Smooth muscle cell (in vitro differentiated cells): ENCODE results near the gene LRRC74B. TPM values are rescaled to one million over a fixed set of nuclear protein-coding genes. Genes with fewer than 3 reads are reported as not detected.

Source experiments
- DNase-seq: peaks from one replicate; lab custom pipeline; 2025; ENCODE audit not compliant: unreplicated experiment; lab: John Stamatoyannopoulos, UW
- H2AFZ ChIP-seq: fragments of 200-600 bp; sonication (generic); 2 replicates; pipeline ENCODE4 v1.6.0; 2016; ENCODE audit warnings: antibody characterized with exemption, low read depth, mild to moderate bottlenecking
- H3F3A ChIP-seq: fragments of 200-600 bp; sonication (generic); 2 replicates; pipeline ENCODE4 v1.6.0; 2017; ENCODE audit warnings: antibody characterized with exemption, low read depth
- H3K27ac ChIP-seq: fragments of 200-600 bp; sonication (generic); 2 replicates; pipeline ENCODE4 v1.5.1; 2016; ENCODE audit warnings: low read depth, mild to moderate bottlenecking
- H3K27me3 ChIP-seq: fragments of 200-600 bp; sonication (generic); 2 replicates; pipeline ENCODE4 v1.6.1; 2016; ENCODE audit warnings: low read depth, mild to moderate bottlenecking
- H3K36me3 ChIP-seq: fragments of 200-600 bp; sonication (generic); 2 replicates; pipeline ENCODE4 v1.5.1; 2016; ENCODE audit warnings: low read depth
- H3K4me1 ChIP-seq: fragments of 200-600 bp; sonication (generic); 2 replicates; pipeline ENCODE4 v1.5.1; 2016; ENCODE audit warnings: low read depth
- H3K4me2 ChIP-seq: fragments of 200-600 bp; sonication (generic); 2 replicates; pipeline ENCODE4 v1.6.0; 2016; ENCODE audit warnings: mild to moderate bottlenecking
- H3K4me3 ChIP-seq: fragments of 200-600 bp; sonication (generic); 2 replicates; pipeline ENCODE4 v1.5.1; 2016; ENCODE audit warnings: mild to moderate bottlenecking
- H3K79me2 ChIP-seq: fragments of 200-600 bp; sonication (generic); 2 replicates; pipeline ENCODE4 v1.6.0; 2016; ENCODE audit warnings: low read depth, mild to moderate bottlenecking
- H3K9ac ChIP-seq: fragments of 200-600 bp; sonication (generic); 2 replicates; pipeline ENCODE4 v1.6.0; 2016; ENCODE audit warnings: low read depth
- H3K9me3 ChIP-seq: fragments of 200-600 bp; sonication (generic); replicated peaks from 2 replicates; pipeline ENCODE4 v1.5.1; 2016; ENCODE audit warnings: low read depth
- H4K20me1 ChIP-seq: fragments of 200-600 bp; sonication (generic); 2 replicates; pipeline ENCODE4 v1.6.0; 2016; ENCODE audit warnings: low read depth
- WGBS: methylation state at CpG from one replicate; pipeline ENCODE4 v1.1.7; 2016; ENCODE audit warnings: low lambda C conversion rate; 5-methylcytosine and 5-hydroxymethylcytosine counted together
- polyA plus RNA-seq: library from polyadenylated mRNA; unstranded; fragments of >200 nt; fragmentation: Nextera tagmentation; extraction: Ambion mirVana; gene quantifications from 2 replicates; pipeline ENCODE4 v1.2.1, GENCODE V29; 2016
- total RNA-seq: library from RNA; depleted of rRNA; stranded (reverse); fragments of >200 nt; gene quantifications from 2 replicates; pipeline ENCODE4 v1.2.3, GENCODE V29; 2014
- TF ChIP-seq, protein P1 (sequence below): fragments of 200-600 bp; sonication (generic); IDR thresholded peaks from 2 replicates; pipeline ENCODE4 v1.5.1; 2017; ENCODE audit warnings: borderline replicate concordance, mild to moderate bottlenecking, antibody characterized with exemption; ENCODE audit not compliant: insufficient read depth, poor library complexity, severe bottlenecking

The LRRC74B gene
- total and polyA plus RNA-seq, 2 experiments from 2014 or later = not detected

DNA sequence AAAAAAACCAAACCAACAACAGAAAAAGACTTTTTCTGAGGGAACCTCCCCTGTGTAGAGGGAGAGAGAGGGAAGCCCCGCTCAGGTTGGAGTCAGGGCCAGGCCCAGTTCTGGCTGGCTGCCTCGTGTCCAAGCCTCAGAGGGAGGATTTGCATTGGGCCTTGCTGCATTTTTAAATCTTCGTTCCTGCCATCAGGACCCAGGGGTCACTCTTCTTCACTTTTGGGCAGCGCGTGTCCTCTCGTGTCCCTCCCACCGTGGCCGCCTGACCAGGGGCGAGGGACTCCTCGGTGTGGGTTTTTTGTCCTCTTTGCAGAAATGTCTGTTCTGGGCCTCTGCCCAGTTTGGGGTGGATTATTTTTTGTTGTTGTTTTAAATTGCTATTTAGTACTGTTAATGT, 57.9 kb downstream of the LRRC74B start:
- 95% methylated on average over 10 of the region's 10 CpGs for WGBS

DNA sequence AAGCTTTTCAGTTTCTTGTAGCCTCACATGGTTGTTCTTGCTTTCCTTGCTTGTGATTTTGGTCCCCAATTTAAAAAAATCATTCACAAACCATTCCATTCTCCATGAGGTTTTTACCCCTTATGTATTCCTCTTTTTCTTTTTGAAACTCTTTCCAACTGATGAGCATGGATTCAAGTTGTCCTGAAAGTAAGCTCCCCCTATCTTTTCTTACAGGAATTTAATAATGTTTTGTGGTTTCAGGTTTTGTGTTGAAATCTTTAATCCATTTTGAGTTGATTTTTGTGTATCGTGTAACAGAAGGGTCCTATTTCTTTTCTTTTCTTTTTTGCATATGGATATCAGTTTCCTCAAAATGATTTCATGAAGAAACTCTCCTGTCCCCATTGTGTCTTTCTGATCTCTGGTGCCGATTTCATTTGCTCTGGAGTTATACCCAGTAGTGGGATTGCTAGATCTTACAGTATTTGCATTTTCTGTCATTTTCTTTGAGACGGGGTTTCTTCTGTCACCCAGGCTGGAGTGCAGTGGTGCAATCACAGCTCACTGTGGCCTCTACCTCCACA, 58.5 kb downstream of the LRRC74B start:
- Histone ChIP-seq H2AFZ (no peak overlapping the region), H3F3A (no peaks in the 10 kb centered on the region), H3K27ac (no peak overlapping the region), H3K9ac (no peak overlapping the region), H3K27me3 (no peaks in the 10 kb centered on the region), H3K79me2 (no peaks in the 10 kb centered on the region), H3K36me3 (no peaks in the 10 kb centered on the region), H3K4me2 (no peak overlapping the region), H3K4me3 (no peak overlapping the region), H4K20me1 (no peaks in the 10 kb centered on the region), H3K9me3 (no peaks in the 10 kb centered on the region), H3K4me1 (no peaks in the 10 kb centered on the region)
- 92% methylated on average over 3 of the region's 3 CpGs for WGBS
- no peak for DNase-seq
- TF ChIP-seq, protein P1, sequence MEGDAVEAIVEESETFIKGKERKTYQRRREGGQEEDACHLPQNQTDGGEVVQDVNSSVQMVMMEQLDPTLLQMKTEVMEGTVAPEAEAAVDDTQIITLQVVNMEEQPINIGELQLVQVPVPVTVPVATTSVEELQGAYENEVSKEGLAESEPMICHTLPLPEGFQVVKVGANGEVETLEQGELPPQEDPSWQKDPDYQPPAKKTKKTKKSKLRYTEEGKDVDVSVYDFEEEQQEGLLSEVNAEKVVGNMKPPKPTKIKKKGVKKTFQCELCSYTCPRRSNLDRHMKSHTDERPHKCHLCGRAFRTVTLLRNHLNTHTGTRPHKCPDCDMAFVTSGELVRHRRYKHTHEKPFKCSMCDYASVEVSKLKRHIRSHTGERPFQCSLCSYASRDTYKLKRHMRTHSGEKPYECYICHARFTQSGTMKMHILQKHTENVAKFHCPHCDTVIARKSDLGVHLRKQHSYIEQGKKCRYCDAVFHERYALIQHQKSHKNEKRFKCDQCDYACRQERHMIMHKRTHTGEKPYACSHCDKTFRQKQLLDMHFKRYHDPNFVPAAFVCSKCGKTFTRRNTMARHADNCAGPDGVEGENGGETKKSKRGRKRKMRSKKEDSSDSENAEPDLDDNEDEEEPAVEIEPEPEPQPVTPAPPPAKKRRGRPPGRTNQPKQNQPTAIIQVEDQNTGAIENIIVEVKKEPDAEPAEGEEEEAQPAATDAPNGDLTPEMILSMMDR = no peak

More for the DNA sequence above, 57.9 kb downstream of the LRRC74B start:
- no peak for DNase-seq
- TF ChIP-seq, protein P1 = no peak
- H3K27me3 ChIP-seq = no peaks in the 10 kb centered on the region
- H3F3A ChIP-seq = no peaks in the 10 kb centered on the region
- no peak overlapping the region for H3K27ac ChIP-seq
- no peak overlapping the region for H3K9ac ChIP-seq
- H3K4me2 ChIP-seq = no peak overlapping the region
- H3K4me3 ChIP-seq = no peak overlapping the region
- H4K20me1 ChIP-seq = no peaks in the 10 kb centered on the region
- H3K36me3 ChIP-seq = no peaks in the 10 kb centered on the region
- H3K9me3 ChIP-seq = no peaks in the 10 kb centered on the region
- no peaks in the 10 kb centered on the region for H3K4me1 ChIP-seq
- no peak overlapping the region for H2AFZ ChIP-seq
- no peaks in the 10 kb centered on the region for H3K79me2 ChIP-seq

DNA sequence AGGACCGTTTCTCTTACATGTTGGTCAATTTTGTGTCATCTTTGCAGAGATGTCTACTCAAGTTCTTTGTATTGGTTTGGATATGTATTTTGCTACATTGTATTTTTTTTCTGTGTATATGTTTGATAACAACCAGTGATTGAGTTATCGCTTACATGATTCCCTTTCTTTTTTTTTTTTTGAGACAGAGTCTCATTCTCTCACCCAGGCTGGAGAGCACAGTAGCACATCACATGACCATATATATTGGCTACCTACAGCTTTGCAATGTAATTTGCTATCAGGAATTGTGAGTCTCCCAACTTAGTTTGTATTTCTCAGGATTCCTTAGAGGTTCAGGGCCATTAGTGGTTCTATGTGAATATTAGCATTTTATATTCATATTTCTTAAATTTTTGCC, 59.5 kb downstream of the LRRC74B start:
- no peaks in the 10 kb centered on the region for H3K27me3 ChIP-seq
- no peak overlapping the region for H3K9ac ChIP-seq
- no peaks in the 10 kb centered on the region for H3K79me2 ChIP-seq
- TF ChIP-seq, protein P1 = no peak
- H3K36me3 ChIP-seq = no peaks in the 10 kb centered on the region
- no peak for DNase-seq
- no peak overlapping the region for H3K27ac ChIP-seq
- H4K20me1 ChIP-seq = no peaks in the 10 kb centered on the region
- H3F3A ChIP-seq = no peaks in the 10 kb centered on the region
- no peak overlapping the region for H3K4me3 ChIP-seq
- no peaks in the 10 kb centered on the region for H3K9me3 ChIP-seq
- H3K4me2 ChIP-seq = no peak overlapping the region
- 97% methylated on average over 2 of the region's 2 CpGs for WGBS
- H3K4me1 ChIP-seq = no peaks in the 10 kb centered on the region
- H2AFZ ChIP-seq = no peak overlapping the region

DNA sequence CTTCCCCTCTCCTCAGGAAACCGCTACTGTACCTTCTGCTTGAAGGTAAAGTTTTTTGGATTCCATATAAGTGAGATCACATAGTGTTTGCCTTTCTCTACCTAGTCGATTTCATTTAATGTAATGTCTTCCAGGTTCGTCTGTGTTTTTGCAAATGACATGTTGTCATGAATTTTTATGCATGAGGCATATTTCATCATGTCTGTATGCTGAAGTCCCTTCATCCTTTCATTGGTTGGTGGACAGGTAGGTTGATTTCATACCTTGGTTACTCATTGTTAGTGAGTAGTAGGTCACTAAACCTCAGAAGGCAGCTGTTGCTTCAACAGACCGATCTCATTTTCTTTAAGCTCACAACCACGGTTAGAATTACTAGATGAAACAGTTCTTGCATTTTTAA, 60.3 kb downstream of the LRRC74B start:
- Histone ChIP-seq H4K20me1 (no peaks in the 10 kb centered on the region), H3K27me3 (no peaks in the 10 kb centered on the region), H3F3A (no peaks in the 10 kb centered on the region), H3K27ac (no peak overlapping the region), H3K4me2 (no peak overlapping the region), H2AFZ (no peak overlapping the region), H3K79me2 (no peaks in the 10 kb centered on the region), H3K9ac (no peak overlapping the region), H3K4me1 (no peaks in the 10 kb centered on the region), H3K9me3 (no peaks in the 10 kb centered on the region), H3K36me3 (no peaks in the 10 kb centered on the region), H3K4me3 (no peak overlapping the region)
- no peak for DNase-seq
- WGBS = 70% methylated on average over 5 of the region's 5 CpGs
- TF ChIP-seq, protein P1 = no peak
